Smooth muscle cell (in vitro differentiated cells): ENCODE results near the gene THSD7B. TPM values are rescaled to one million over a fixed set of nuclear protein-coding genes. Genes with fewer than 3 reads are reported as not detected.
A peak's percentile ranks its signal among the peaks of the same experiment; 100 is the strongest.
"Not testable (repeated sequence)": the region's sequence is repeated elsewhere in the genome, so short reads cannot be mapped to it uniquely, and the experiment has no call there.

Source experiments
- DNase-seq: peaks from one replicate; lab custom pipeline; 2025; ENCODE audit not compliant: unreplicated experiment; lab: John Stamatoyannopoulos, UW
- H2AFZ ChIP-seq: fragments of 200-600 bp; sonication (generic); 2 replicates; pipeline ENCODE4 v1.6.0; 2016; ENCODE audit warnings: antibody characterized with exemption, low read depth, mild to moderate bottlenecking
- H3F3A ChIP-seq: fragments of 200-600 bp; sonication (generic); 2 replicates; pipeline ENCODE4 v1.6.0; 2017; ENCODE audit warnings: antibody characterized with exemption, low read depth
- H3K27ac ChIP-seq: fragments of 200-600 bp; sonication (generic); 2 replicates; pipeline ENCODE4 v1.5.1; 2016; ENCODE audit warnings: low read depth, mild to moderate bottlenecking
- H3K27me3 ChIP-seq: fragments of 200-600 bp; sonication (generic); 2 replicates; pipeline ENCODE4 v1.6.1; 2016; ENCODE audit warnings: low read depth, mild to moderate bottlenecking
- H3K36me3 ChIP-seq: fragments of 200-600 bp; sonication (generic); 2 replicates; pipeline ENCODE4 v1.5.1; 2016; ENCODE audit warnings: low read depth
- H3K4me1 ChIP-seq: fragments of 200-600 bp; sonication (generic); 2 replicates; pipeline ENCODE4 v1.5.1; 2016; ENCODE audit warnings: low read depth
- H3K4me2 ChIP-seq: fragments of 200-600 bp; sonication (generic); 2 replicates; pipeline ENCODE4 v1.6.0; 2016; ENCODE audit warnings: mild to moderate bottlenecking
- H3K4me3 ChIP-seq: fragments of 200-600 bp; sonication (generic); 2 replicates; pipeline ENCODE4 v1.5.1; 2016; ENCODE audit warnings: mild to moderate bottlenecking
- H3K79me2 ChIP-seq: fragments of 200-600 bp; sonication (generic); 2 replicates; pipeline ENCODE4 v1.6.0; 2016; ENCODE audit warnings: low read depth, mild to moderate bottlenecking
- H3K9ac ChIP-seq: fragments of 200-600 bp; sonication (generic); 2 replicates; pipeline ENCODE4 v1.6.0; 2016; ENCODE audit warnings: low read depth
- H3K9me3 ChIP-seq: fragments of 200-600 bp; sonication (generic); replicated peaks from 2 replicates; pipeline ENCODE4 v1.5.1; 2016; ENCODE audit warnings: low read depth
- H4K20me1 ChIP-seq: fragments of 200-600 bp; sonication (generic); 2 replicates; pipeline ENCODE4 v1.6.0; 2016; ENCODE audit warnings: low read depth
- CTCF ChIP-seq: fragments of 200-600 bp; sonication (generic); IDR thresholded peaks from 2 replicates; pipeline ENCODE4 v1.5.1; 2017; ENCODE audit warnings: borderline replicate concordance, mild to moderate bottlenecking, antibody characterized with exemption; ENCODE audit not compliant: insufficient read depth, poor library complexity, severe bottlenecking
- WGBS: methylation state at CpG from one replicate; pipeline ENCODE4 v1.1.7; 2016; ENCODE audit warnings: low lambda C conversion rate; 5-methylcytosine and 5-hydroxymethylcytosine counted together
- polyA plus RNA-seq: library from polyadenylated mRNA; unstranded; fragments of >200 nt; fragmentation: Nextera tagmentation; extraction: Ambion mirVana; gene quantifications from 2 replicates; pipeline ENCODE4 v1.2.1, GENCODE V29; 2016
- total RNA-seq: library from RNA; depleted of rRNA; stranded (reverse); fragments of >200 nt; gene quantifications from 2 replicates; pipeline ENCODE4 v1.2.3, GENCODE V29; 2014

THSD7B gene
- total and polyA plus RNA-seq, 2 experiments from 2014 or later: not detected

- Histone ChIP-seq H3K27me3 (no peaks in the 10 kb centered on the region), H3K9me3 (no peaks in the 10 kb centered on the region), H3K9ac (no peak overlapping the region), H3K79me2 (no peaks in the 10 kb centered on the region), H2AFZ (no peak overlapping the region), H4K20me1 (no peaks in the 10 kb centered on the region), H3K4me3 (no peak overlapping the region), H3K4me1 (no peaks in the 10 kb centered on the region), H3F3A (no peaks in the 10 kb centered on the region), H3K36me3 (no peaks in the 10 kb centered on the region), H3K27ac (no peak overlapping the region), H3K4me2 (no peak overlapping the region)
- WGBS: 83% methylated on average over 2 of the region's 2 CpGs
- TF ChIP-seq CTCF: no peak
- DNase-seq: no peak
Observed at GRCh38 chr2:136751406-136751805, 13.9 kb upstream of the THSD7B start.

- H4K20me1 ChIP-seq, H3K36me3 ChIP-seq, H3K79me2 ChIP-seq, H3K4me3 ChIP-seq, H3K4me2 ChIP-seq, H2AFZ ChIP-seq, H3K9ac ChIP-seq, H3K27ac ChIP-seq, H3F3A ChIP-seq, H3K4me1 ChIP-seq, H3K9me3 ChIP-seq, DNase-seq: not testable (repeated sequence)
- peaks cover 21% of the 10 kb centered on the region for H3K27me3 ChIP-seq
- 96% methylated on average over 7 of the region's 22 CpGs for WGBS
Observed at GRCh38 chr2:136758504-136758903, 6.8 kb upstream of the THSD7B start.

- no peak overlapping the region for H2AFZ ChIP-seq
- H3K4me2 ChIP-seq: peak overlapping the region; percentile 92
- H4K20me1 ChIP-seq: no peaks in the 10 kb centered on the region
- H3F3A ChIP-seq: no peaks in the 10 kb centered on the region
- no peaks in the 10 kb centered on the region for H3K36me3 ChIP-seq
- 5% methylated on average over 45 of the region's 47 CpGs for WGBS
- H3K79me2 ChIP-seq: no peaks in the 10 kb centered on the region
- H3K9me3 ChIP-seq: no peaks in the 10 kb centered on the region
- H3K27ac ChIP-seq: no peak overlapping the region
- H3K4me3 ChIP-seq: peak overlapping the region; percentile 52
- no peak for DNase-seq
- no peak overlapping the region for H3K9ac ChIP-seq
- H3K4me1 ChIP-seq: peaks cover 13% of the 10 kb centered on the region
- peaks cover 83% of the 10 kb centered on the region for H3K27me3 ChIP-seq
- TF ChIP-seq CTCF: no peak
Observed at GRCh38 chr2:136764452-136765255, 691 bp upstream of the THSD7B start.

DNA sequence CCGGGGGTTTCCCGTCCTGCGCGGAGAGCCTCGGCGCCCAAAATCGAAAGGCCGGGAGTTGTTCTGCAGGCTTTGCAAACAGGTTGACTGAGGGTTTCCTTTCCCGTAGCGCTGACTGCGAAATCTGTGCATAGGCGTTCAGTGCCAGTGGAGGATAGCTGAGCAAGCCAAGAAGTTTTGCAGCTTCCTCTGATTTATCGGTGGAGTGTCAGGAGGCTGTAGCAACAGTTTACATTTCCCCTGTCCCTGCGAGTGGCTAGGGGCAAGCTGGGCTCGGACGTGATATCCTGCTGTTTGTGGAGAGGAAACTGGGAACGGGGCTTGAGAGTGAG, 694 bp downstream of the THSD7B start:
- TF ChIP-seq CTCF: no peak
- DNase-seq: no peak
- peak overlapping the region; percentile 92 for H3K4me2 ChIP-seq
- H3K27me3 ChIP-seq: peaks cover 97% of the 10 kb centered on the region
- H3K9ac ChIP-seq: no peak overlapping the region
- H2AFZ ChIP-seq: no peak overlapping the region
- H3F3A ChIP-seq: no peaks in the 10 kb centered on the region
- H3K27ac ChIP-seq: no peak overlapping the region
- H3K4me1 ChIP-seq: peaks cover 13% of the 10 kb centered on the region
- no peaks in the 10 kb centered on the region for H3K9me3 ChIP-seq
- 4% methylated on average over 17 of the region's 17 CpGs for WGBS
- H3K79me2 ChIP-seq: no peaks in the 10 kb centered on the region
- no peaks in the 10 kb centered on the region for H3K36me3 ChIP-seq
- H3K4me3 ChIP-seq: peak overlapping the region; percentile 52
- no peaks in the 10 kb centered on the region for H4K20me1 ChIP-seq
